HL-60 (cell line): Measurements from ENCODE around the gene ATP1A1.

Experiments
- DNase-seq, 2 experiments: peaks; one replicate each; pipeline ENCODE4 v3.0.0-alpha.2; 2010 to 2020; ENCODE audit warnings: low read depth in 1 of 2, low spot score in 1 of 2
- H3K27ac ChIP-seq: fragments of 250-450 bp; sonication (Bioruptor Pico); replicated peaks from 2 replicates; pipeline ENCODE4 v1.5.1; 2020; ENCODE audit warnings: mild to moderate bottlenecking, moderate library complexity
- H3K27me3 ChIP-seq: fragments of 250-450 bp; sonication (Bioruptor Pico); 2 replicates; pipeline ENCODE4 v1.5.1; 2021; ENCODE audit warnings: mild to moderate bottlenecking, moderate library complexity; ENCODE audit not compliant: insufficient read depth, poor library complexity, severe bottlenecking
- H3K4me3 ChIP-seq: replicated peaks from 2 replicates; pipeline ENCODE4 v1.5.1; 2011; ENCODE audit warnings: mild to moderate bottlenecking, control low read depth, low read length; ENCODE audit not compliant: insufficient read depth
- CTCF ChIP-seq: IDR thresholded peaks from one replicate; pipeline ENCODE4 v1.5.1; 2011; ENCODE audit warnings: low read length, control low read depth, inconsistent platforms; ENCODE audit not compliant: insufficient read depth
- GABPA ChIP-seq: IDR thresholded peaks from 2 replicates; pipeline ENCODE4 v1.6.1; 2012; ENCODE audit warnings: low read depth
- POLR2AphosphoS5 ChIP-seq: IDR thresholded peaks from 2 replicates; pipeline ENCODE4 v1.6.1; 2012; ENCODE audit warnings: low read depth
- REST ChIP-seq: IDR thresholded peaks from 2 replicates; pipeline ENCODE4 v1.6.1; 2012; ENCODE audit warnings: low read depth; ENCODE audit not compliant: insufficient replicate concordance
- SPI1 ChIP-seq: IDR thresholded peaks from 2 replicates; pipeline ENCODE4 v1.6.1; 2012; ENCODE audit warnings: low read depth, mild to moderate bottlenecking, borderline replicate concordance

The ATP1A1 gene

GRCh38 chr1:116356067-116356466 lies 17.0 kb upstream of the ATP1A1 start:
- Histone ChIP-seq H3K27me3 (no peaks in the 10 kb centered on the region), H3K27ac (no peak overlapping the region), H3K4me3 (no peak overlapping the region)
- no peak for DNase-seq
- TF ChIP-seq POLR2AphosphoS5 (no peak), SPI1 (no peak), CTCF (no peak), REST (no peak), GABPA (no peak)

GRCh38 chr1:116356673-116357072 lies 16.4 kb upstream of the ATP1A1 start:
- TF ChIP-seq GABPA (no peak), POLR2AphosphoS5 (no peak), REST (no peak), SPI1 (no peak), CTCF (no peak)
- no peak for DNase-seq
- Histone ChIP-seq H3K27ac (no peak overlapping the region), H3K27me3 (no peaks in the 10 kb centered on the region), H3K4me3 (no peak overlapping the region)

- DNase-seq = no peak
- Histone ChIP-seq H3K4me3 (no peak overlapping the region), H3K27ac (no peak overlapping the region), H3K27me3 (no peaks in the 10 kb centered on the region)
- TF ChIP-seq CTCF (no peak), REST (no peak), GABPA (no peak), SPI1 (no peak), POLR2AphosphoS5 (no peak)
Observed at GRCh38 chr1:116357487-116357886, 15.6 kb upstream of the ATP1A1 start.
